ENCODE measurements around the gene PCYOX1L. TPM values are rescaled to one million over a fixed set of nuclear protein-coding genes. Genes with fewer than 3 reads are reported as not detected.
A peak's percentile ranks its signal among the peaks of the same experiment; 100 is the strongest.

The PCYOX1L gene
- total and polyA plus RNA-seq, 2 of the 8 experiments (the other 6 are each of a cell fraction or from before 2014, with no cell fraction given): 6.8 to 17.2 TPM

- Histone ChIP-seq H3K79me2 (ENCODE audit: control insufficient read depth in 1 of 2, insufficient read depth in 2 of 2, low read length in 2 of 2) (no peaks in the 10 kb centered on the region), H3K14ac (ENCODE audit: insufficient read length) (no peak overlapping the region), H2BK120ac (replicated peaks; ENCODE audit: low read depth, low read length) (no peak overlapping the region), H4K91ac (replicated peaks; ENCODE audit: insufficient read length, low read length) (no peak overlapping the region), H3K27me3 (replicated peaks in 1 of 4; ENCODE audit: control insufficient read depth in 3 of 4, extremely low read depth in 1 of 4, insufficient read depth in 3 of 4, low read length in 3 of 4) (no peaks in the 10 kb centered on the region), H3K4ac (replicated peaks; ENCODE audit: insufficient read length, low read depth, low read length) (no peak overlapping the region), H4K5ac (ENCODE audit: insufficient read length, low read depth, low read length) (no peak overlapping the region), H2BK5ac (ENCODE audit: low read depth, low read length) (no peak overlapping the region), H2BK20ac (ENCODE audit: low read length) (no peak overlapping the region), H2AK5ac (ENCODE audit: low read depth, low read length) (no peak overlapping the region), H4K8ac (ENCODE audit: extremely low read depth, insufficient read depth, low read length) (no peak overlapping the region), H3K4me3 (ENCODE audit: extremely low read depth in 1 of 4, insufficient read depth in 2 of 4, low read depth in 3 of 4, low read length in 4 of 4) (no peak overlapping the region), H2BK12ac (ENCODE audit: low read depth, low read length) (no peak overlapping the region), H3K4me2 (ENCODE audit: insufficient read depth in 1 of 2, low read depth in 2 of 2, low read length in 2 of 2) (no peak overlapping the region), H3K18ac (ENCODE audit: extremely low read depth, low read length) (no peak overlapping the region), H4K20me1 (replicated peaks in 1 of 2; ENCODE audit: control insufficient read depth in 1 of 2, insufficient read depth in 2 of 2, low read length in 2 of 2) (no peaks in the 10 kb centered on the region), H3K27ac (ENCODE audit: low read depth, low read length) (no peak overlapping the region), H3K36me3 (ENCODE audit: control insufficient read depth in 2 of 4, insufficient read depth in 4 of 4, low read length in 3 of 4) (no peaks in the 10 kb centered on the region), H3K9ac (replicated peaks in 1 of 4; ENCODE audit: extremely low read depth in 1 of 4, low read depth in 3 of 4, low read length in 3 of 4) (no peak overlapping the region), H3K23me2 (ENCODE audit: low read depth, low read length) (no peaks in the 10 kb centered on the region), H3K23ac (ENCODE audit: insufficient read length) (no peak overlapping the region), H3K79me1 (ENCODE audit: low read depth, low read length) (no peaks in the 10 kb centered on the region), H3K4me1 (replicated peaks in 1 of 4; ENCODE audit: control insufficient read depth in 3 of 4, insufficient read depth in 4 of 4, low read length in 3 of 4) (peaks cover 0 to 3% (median 1%) of the 10 kb centered on the region in 4 experiments; a peak in 1 of 7 replicates), H3K56ac (replicated peaks; ENCODE audit: insufficient read length, low read depth, low read length) (no peak overlapping the region), H3K9me3 (ENCODE audit: insufficient read depth in 2 of 2, low read depth in 1 of 2, low read length in 1 of 2) (no peaks in the 10 kb centered on the region), H2AFZ (ENCODE audit: low read length) (0 out of 2 replicates have a peak overlapping the region, but pooled peaks have one; percentile 4), H2BK15ac (ENCODE audit: low read length) (no peak overlapping the region)
- ChIA-PET POLR2A (ENCODE audit: partially characterized antibody) (no interaction called here), CTCF (ENCODE audit: partially characterized antibody) (interaction anchor here (0.6 to 5.7 kb wide), 10 partner anchors 11 to 358 kb away, joined by 3 to 24 read pairs (median 6); no protein-coding TSS in a partner anchor)
- DNase-seq (ENCODE audit: low read depth in 1 of 2, low spot score in 2 of 2): no peak
- TF ChIP-seq BRCA1 (IDR thresholded peaks at IDR 0.05; ENCODE audit: low read depth, low read length) (no peak), HDAC6 (IDR thresholded peaks at IDR 0.05; ENCODE audit: low read depth, low read length) (no peak), TBP (IDR thresholded peaks at IDR 0.05; ENCODE audit: low read depth, low read length) (no peak), RAD21 (IDR thresholded peaks at IDR 0.05 in 1 of 2, conservative IDR thresholded peaks at IDR 0.05 in 1 of 2; ENCODE audit: low read depth in 2 of 2, low read length in 2 of 2) (no peak), MAFK (IDR thresholded peaks at IDR 0.05; ENCODE audit: low read depth, low read length) (no peak), KDM1A (IDR thresholded peaks at IDR 0.05; ENCODE audit: borderline replicate concordance, low read length) (no peak), EZH2 (IDR thresholded peaks at IDR 0.05; ENCODE audit: low read depth, low read length, severe bottlenecking) (no peak), POLR2A (IDR thresholded peaks at IDR 0.05; ENCODE audit: control extremely low read depth in 1 of 2, low read depth in 2 of 2, low read length in 2 of 2) (no peak), BCL11A (IDR thresholded peaks at IDR 0.05; ENCODE audit: low read depth in 2 of 2, low read length in 2 of 2) (no peak), SIX5 (IDR thresholded peaks at IDR 0.05; ENCODE audit: low read depth, low read length) (no peak), GTF2F1 (IDR thresholded peaks at IDR 0.05; ENCODE audit: borderline replicate concordance, low read depth, low read length) (no peak)
- WGBS, 2 experiments (ENCODE audit: extremely low coverage in 1 of 2, insufficient coverage in 1 of 2, insufficient read length in 1 of 2, insufficient replicate concordance in 2 of 2, low coverage in 1 of 2, low lambda C conversion rate in 2 of 2, missing lambda C conversion rate in 1 of 2): 85% methylated on average over 6 of the region's 6 CpGs; no CpG with 5 or more reads in 1 of the 2 experiments
- no peak for FAIRE-seq
Measured at GRCh38 chr5:149309354-149309753, 48.5 kb upstream of the PCYOX1L start.
